Measurements from ENCODE around the gene SLC25A26.

SLC25A26 gene

DNA sequence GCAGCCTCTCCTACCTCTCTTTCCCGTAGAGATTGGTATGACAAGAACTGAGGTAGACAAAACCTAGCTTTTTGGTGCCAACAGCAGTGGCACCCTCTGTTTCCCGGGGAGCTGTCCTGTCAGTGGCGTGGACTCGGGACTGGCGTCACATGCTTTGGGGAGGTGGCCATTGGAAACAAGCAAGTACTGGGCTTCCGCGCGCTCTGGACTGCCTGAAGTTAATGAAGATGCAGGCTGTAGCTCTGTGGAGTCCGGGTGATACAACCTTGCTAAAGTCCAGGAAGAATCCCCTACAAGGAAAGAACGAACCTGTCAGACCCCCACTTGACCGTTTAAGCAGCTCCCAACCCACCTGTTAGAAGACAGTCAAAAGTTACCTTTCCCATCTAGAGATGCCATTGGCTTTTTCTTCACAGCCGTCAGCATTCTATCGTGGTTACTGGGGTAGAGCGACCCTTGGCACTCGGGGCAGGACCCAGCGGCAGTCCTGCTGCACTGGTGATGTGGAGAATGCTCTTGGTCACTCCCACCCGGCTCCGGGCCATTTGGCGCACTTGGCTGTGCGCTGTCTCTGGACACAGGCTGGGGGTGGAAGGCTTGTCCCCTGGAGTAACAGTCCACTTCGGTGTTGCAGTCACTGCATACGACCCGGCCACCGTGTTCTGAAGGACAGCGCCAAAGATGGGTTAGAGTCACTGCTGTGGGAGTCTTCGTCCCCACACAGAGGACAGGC is 159.6 kb downstream of the SLC25A26 start:
- DNase-seq: peak; percentile 52 to 68

DNA sequence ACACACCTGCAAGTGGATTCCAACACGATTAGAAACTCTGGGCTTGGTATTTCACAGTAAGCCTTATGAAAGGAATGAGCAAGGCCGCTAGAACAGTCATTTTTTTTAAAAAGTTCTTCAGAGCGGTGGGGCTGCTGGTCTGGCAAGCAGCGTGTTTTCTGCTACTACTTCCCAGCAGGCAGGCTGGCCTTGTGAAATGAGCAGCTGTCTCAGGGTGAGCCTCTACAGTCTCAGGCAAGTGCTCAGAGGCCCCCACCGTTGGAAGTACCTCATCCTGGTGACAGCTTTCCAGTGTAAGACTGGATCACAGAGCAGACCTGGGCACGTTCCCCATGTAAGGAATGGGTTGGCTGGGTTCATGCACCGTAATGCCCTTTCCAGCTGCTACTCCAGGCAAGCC is 160.8 kb downstream of the SLC25A26 start:
- DNase-seq: no peak

DNA sequence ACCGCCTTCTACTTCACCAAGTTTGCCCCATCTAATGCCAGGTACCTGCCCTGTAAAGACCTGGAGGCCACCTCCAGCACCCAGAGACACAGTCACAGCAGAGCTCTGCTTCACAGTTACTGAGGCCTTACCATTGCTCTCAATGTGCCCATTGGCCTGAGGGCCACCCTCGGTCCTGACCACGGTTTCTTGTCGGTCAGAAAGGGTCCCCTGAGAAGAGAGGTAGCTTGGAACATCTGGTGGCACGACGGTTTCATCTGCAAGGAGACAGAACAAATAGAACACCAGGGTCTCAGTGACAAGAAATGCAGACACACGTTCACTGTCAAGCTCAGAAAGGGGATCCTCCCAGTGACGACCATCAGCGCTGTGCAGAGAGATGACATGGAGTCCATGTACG is 161.3 kb downstream of the SLC25A26 start:
- no peak for DNase-seq

DNA sequence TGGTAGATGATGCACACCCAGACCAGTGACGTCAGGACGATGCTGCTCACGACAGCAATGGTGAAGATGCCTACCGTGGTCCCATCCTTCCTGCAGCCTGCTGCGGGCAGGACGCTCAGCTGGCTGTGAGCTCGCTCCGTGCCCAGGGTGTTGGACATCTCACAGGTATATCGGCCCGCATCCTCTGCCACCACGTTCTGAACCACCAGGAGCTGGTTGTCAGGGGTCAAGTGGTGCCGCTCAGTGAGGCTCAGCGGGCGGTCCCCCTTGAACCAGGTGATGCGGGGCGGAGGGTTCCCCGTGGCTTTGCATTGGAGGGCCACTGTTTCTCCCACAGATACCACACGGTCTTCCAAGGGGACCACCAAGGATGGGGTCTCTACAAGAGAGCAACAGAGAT is 162.2 kb downstream of the SLC25A26 start:
- no peak for DNase-seq

- DNase-seq: no peak
Measured at GRCh38 chr3:66383998-66384745, 163.4 kb downstream of the SLC25A26 start.

GRCh38 chr3:66385066-66385465 is 164.3 kb downstream of the SLC25A26 start:
- no peak for DNase-seq

DNA sequence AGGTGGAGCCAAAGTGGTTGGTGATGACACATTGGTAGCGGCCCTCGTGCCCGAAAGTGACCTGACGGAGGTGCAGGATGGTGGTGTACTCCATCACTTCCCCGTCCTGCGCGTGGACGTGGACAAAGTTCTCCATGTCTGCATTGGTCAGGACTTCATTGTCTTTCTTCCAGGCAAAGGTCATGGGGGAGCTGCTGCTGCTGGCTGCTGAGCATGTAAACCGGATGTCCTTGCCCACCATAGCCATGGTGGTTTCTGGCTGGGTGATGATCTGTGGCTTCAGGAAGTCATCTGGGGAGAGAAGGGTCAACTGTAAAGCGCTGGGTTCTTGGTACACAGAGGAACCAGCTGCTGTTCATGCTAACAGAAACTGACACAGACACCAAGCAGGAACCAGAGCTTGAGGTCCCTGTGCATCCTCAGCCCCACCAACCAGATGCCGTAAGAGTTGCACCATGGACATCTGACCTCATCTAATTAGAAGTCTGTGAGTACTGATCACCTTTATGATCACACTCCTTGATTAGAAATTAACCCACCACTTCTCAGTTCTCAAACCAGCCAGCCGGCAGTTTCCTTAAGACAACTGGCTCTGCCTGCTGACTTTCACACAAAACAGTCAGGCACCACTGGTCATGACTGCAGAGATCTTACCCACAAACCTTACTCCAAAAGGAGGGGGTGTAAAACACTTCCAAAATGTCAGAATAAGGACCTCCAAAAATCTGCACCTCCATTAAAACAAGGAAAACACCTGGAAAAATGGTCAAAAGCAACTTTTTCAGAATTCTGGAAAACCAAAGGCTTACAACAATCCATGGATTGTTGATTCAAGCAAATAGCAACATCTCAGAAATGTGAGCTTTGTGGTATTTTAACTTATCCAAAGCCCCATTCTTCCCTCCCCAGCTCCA is 165.5 kb downstream of the SLC25A26 start:
- DNase-seq: no peak

DNA sequence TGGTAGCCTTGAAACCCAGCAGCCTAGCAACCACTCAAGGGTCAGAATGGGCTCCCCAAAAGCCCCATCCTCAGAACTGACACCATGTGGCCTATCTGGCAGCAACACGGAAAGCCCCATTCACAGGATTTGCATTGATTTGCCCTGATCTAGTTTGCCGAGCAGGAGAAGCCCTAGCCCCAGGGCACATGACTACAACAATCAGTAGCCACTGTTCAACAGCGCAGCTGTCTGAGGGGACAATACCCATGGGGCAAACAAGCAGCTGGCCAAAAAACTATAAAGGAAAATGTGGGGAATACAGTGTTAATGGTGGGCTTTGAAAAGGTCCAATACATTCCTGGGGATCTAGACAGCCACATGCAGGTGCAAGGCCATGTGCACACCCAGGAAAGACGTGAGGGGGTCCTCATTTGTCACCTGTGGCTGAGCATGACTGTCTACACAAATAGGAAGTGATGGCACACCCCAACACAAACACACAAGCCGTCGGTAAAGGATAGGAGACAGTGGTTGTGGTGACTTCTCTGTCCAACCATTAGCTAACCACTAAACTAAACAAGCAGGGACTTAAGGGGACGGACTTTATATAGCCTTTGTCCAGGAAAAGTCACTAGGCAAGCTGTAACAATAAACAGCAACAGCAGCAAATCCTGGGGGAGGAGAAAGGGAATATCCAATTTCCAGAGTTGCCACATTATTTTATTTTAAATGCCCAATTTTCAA is 166.3 kb downstream of the SLC25A26 start:
- DNase-seq: no peak

DNA sequence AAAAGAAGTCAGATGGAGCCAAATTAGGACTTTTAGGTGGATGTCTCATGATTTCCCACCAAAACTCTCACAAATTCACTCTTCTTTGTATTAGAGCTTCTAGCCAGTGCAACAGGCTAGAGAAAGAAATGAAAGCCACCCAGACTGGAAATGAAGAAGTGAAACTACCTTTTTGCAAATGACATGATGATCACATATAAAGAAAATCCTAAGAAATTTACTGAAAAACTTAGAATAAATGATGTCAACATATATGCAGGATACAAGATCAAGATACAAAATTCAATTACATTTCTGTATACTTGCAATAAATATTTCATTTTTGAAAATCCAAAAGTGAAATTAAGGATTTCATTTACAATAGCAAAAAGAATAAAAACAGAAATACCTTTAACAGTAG is 169.2 kb downstream of the SLC25A26 start:
- no peak for DNase-seq

DNA sequence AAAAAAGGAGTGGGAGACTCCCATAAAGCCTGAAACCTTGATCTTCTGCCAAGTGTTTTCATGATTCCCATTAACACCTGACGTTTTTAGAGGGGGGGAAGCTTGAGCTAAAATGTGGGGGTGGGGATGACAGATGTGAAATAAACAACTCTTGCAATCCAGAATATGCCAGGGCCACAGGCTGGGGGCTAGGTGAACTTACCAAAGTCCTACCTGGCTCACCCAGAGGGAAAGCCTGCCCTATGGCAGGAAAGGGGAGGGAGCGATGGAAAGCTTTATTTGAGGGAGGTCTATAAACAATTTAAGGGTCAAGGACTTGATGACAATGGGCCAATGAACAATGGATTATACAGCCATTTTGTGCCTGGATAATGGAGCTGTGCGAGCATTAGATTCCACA is 171.7 kb downstream of the SLC25A26 start:
- DNase-seq: no peak

DNA sequence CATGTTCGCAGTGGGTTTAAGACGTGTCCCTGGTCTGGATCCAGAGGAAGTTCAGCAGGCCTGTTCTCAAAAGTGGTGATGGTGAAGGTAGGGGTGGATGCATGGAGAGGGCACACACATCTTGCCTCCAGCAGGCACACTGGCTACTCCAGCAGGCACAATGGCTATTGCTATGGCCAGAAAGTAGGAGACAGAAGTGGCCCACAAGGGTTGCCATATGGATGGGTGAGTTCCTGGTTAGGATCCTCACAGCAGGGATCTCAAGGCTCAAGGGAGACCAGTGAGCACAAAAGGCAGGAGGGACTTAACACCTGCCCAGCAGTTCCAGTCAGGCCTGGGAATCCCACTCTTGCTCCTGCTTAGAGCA is 172.1 kb downstream of the SLC25A26 start:
- DNase-seq: no peak

- no peak for DNase-seq
Measured at GRCh38 chr3:66393333-66394005, 172.7 kb downstream of the SLC25A26 start.

DNA sequence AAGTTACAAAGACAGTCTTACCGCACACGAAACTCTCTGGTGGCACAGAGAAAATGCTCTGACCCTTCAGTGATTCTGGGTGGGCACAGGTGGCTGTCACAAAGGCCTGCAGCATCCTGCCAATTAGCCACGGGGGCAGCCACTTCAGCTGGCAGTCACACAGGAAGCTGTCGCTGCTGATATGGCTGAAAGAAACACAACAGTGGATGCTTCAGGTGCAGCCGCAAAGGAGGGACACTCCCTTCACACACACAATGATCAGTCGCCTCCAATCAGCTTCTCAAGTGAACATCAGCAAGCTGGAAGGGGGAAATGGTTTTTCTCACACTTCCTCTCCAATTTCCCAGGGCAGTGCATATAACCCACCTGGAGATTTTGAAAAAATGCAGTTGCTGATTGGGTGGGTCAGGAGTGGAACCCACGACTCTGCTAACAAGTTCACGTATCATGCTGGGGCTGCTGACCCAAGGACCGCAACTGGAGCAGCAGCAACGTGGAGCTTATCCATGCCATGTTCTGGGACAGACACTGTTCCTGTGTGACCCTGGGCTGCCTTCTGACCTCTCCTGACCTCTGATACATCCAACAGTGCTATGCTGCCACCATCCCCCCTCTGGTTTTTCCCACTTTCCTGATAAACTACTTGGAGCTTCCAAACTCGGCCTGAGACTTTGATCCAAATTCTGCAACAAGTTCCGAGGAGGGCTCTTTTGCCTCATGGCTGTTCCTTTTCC is 173.4 kb downstream of the SLC25A26 start:
- DNase-seq: no peak

GRCh38 chr3:66394753-66395249 is 174.0 kb downstream of the SLC25A26 start:
- no peak for DNase-seq

DNA sequence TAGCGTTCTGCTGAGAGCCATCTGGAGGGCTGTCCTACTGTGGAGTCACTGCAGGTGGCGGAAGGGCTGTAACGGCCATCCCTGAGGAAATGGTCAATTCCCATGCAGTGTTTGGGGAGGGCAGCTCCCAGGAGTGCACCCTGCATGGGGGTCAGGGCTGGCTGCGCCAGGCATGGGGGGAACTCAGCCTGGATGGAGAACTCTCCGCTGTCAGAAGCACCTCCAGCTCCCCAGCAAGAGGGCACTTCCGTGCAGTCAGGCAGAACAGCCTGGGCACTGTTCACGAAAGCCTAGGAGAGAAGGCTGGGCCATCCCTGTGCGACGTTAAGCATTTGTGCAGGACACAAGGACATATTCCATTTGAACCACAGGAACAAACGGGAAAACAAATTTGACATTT is 174.8 kb downstream of the SLC25A26 start:
- DNase-seq: no peak

DNA sequence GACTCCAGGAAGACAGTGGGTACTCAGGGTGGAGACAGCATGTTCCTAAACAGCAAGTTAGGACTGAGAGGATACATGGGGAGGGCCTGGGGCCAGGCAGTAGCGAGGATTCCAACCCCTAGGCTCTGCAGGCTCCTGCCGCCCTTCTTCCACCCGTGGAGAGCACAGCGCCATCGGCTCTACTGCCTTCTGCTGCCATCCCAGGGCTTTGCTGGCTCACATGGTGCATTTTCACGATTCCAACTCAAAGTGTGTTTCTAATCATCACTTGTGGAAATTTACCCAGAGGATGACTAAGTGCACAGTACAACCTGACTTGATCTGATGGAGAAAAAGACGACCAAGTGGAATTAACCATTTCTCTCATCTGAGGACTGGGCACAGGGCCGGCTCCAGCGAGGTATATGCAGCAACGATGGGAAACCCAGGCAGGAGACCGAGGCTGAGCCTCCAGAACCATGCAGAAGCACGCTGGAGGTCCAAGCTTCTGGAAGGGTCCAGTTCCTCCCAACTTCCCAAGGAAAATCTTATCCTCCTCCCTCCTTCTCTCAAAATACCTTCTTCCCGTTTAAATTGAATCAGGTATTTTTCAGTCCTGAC is 175.5 kb downstream of the SLC25A26 start:
- no peak for DNase-seq

GRCh38 chr3:66396888-66397287 is 176.1 kb downstream of the SLC25A26 start:
- no peak for DNase-seq

DNA sequence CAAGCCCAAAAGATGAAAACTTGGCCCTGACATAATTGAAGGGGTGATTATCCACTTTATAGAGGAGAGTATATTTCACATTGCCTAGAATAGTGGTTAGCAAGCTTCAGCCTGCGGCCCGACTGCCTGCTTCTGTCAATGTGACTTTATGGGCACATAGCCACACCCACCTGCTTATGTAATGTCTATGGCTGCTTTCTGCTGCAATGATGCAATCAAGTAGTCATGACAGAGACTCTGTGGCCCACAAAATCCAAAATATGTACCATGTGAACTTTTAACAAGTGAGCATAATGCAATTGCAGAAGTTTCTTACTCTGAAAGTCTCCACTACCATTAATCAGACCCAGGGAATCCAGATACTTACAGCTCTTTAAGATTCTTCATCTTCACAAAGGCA is 176.9 kb downstream of the SLC25A26 start:
- DNase-seq: no peak

- no peak for DNase-seq
Measured at GRCh38 chr3:66398228-66399025, 177.6 kb downstream of the SLC25A26 start.
